H9 (cell line): ENCODE measurements around the gene YKT6. TPM values are rescaled to one million over a fixed set of nuclear protein-coding genes. Genes with fewer than 3 reads are reported as not detected.

Experiments used
- DNase-seq: peaks from one replicate; pipeline ENCODE4 v3.0.0-alpha.2; 2017
- H2AFZ ChIP-seq: one replicate; pipeline ENCODE4 v1.6.1; 2013; ENCODE audit warnings: mild to moderate bottlenecking, low read length, control low read depth, moderate library complexity
- H2AK5ac ChIP-seq: 2 replicates; pipeline ENCODE4 v1.6.1; 2013; ENCODE audit warnings: low read length, control low read depth, mixed read lengths; ENCODE audit not compliant: insufficient read length
- H2BK120ac ChIP-seq: one replicate; pipeline ENCODE4 v1.6.1; 2013; ENCODE audit warnings: low read depth, mild to moderate bottlenecking, low read length, control low read depth, inconsistent platforms; ENCODE audit not compliant: poor library complexity, severe bottlenecking
- H2BK12ac ChIP-seq: 2 replicates; pipeline ENCODE4 v1.6.1; 2013; ENCODE audit warnings: low read length, control low read depth, mixed read lengths, low read depth; ENCODE audit not compliant: insufficient read length
- H2BK15ac ChIP-seq: 2 replicates; pipeline ENCODE4 v1.6.1; 2013; ENCODE audit warnings: low read depth, low read length, control low read depth
- H2BK20ac ChIP-seq: one replicate; pipeline ENCODE4 v1.6.1; 2013; ENCODE audit warnings: low read depth, mild to moderate bottlenecking, low read length, control low read depth, inconsistent platforms; ENCODE audit not compliant: poor library complexity, severe bottlenecking
- H2BK5ac ChIP-seq: 2 replicates; pipeline ENCODE4 v1.6.1; 2013; ENCODE audit warnings: low read length, control low read depth, mixed read lengths; ENCODE audit not compliant: insufficient read length
- H3K14ac ChIP-seq: 2 replicates; pipeline ENCODE4 v1.6.1; 2013; ENCODE audit warnings: low read length, control low read depth; ENCODE audit not compliant: insufficient read depth
- H3K18ac ChIP-seq: 2 replicates; pipeline ENCODE4 v1.6.1; 2013; ENCODE audit warnings: low read depth, mild to moderate bottlenecking, mixed read lengths, low read length, control low read depth; ENCODE audit not compliant: insufficient read length
- H3K23ac ChIP-seq: 2 replicates; pipeline ENCODE4 v1.6.1; 2013; ENCODE audit warnings: low read length, control low read depth, mixed read lengths, low read depth; ENCODE audit not compliant: insufficient read length
- H3K23me2 ChIP-seq: 2 replicates; pipeline ENCODE4 v1.6.1; 2013; ENCODE audit warnings: low read depth, mild to moderate bottlenecking, mixed read lengths, low read length, control low read depth; ENCODE audit not compliant: insufficient read length, poor library complexity, severe bottlenecking
- H3K27ac ChIP-seq: 2 replicates; pipeline ENCODE4 v1.5.1; 2013; ENCODE audit warnings: low read length, control low read depth, mixed read lengths, low read depth; ENCODE audit not compliant: insufficient read length
- H3K27me3 ChIP-seq: 2 replicates; pipeline ENCODE4 v1.6.1; 2013; ENCODE audit warnings: low read length, control low read depth, inconsistent platforms; ENCODE audit not compliant: insufficient read depth
- H3K4ac ChIP-seq: 2 replicates; pipeline ENCODE4 v1.6.1; 2013; ENCODE audit warnings: low read depth, mild to moderate bottlenecking, control low read depth, inconsistent platforms, low read length, moderate library complexity
- H3K4me1 ChIP-seq: 2 replicates; pipeline ENCODE4 v1.6.1; 2013; ENCODE audit warnings: low read length, control low read depth, inconsistent platforms; ENCODE audit not compliant: insufficient read depth
- H3K4me2 ChIP-seq: 2 replicates; pipeline ENCODE4 v1.6.1; 2013; ENCODE audit warnings: low read length, control low read depth, mixed read lengths; ENCODE audit not compliant: insufficient read length, insufficient read depth
- H3K56ac ChIP-seq: 2 replicates; pipeline ENCODE4 v1.6.1; 2013; ENCODE audit warnings: low read depth, mild to moderate bottlenecking, mixed read lengths, low read length, control low read depth; ENCODE audit not compliant: insufficient read length
- H3K79me1 ChIP-seq: 2 replicates; pipeline ENCODE4 v1.6.1; 2013; ENCODE audit warnings: low read depth, mild to moderate bottlenecking, moderate library complexity, low read length, control low read depth, inconsistent platforms; ENCODE audit not compliant: insufficient read depth, poor library complexity, severe bottlenecking
- H3K79me2 ChIP-seq: 2 replicates; pipeline ENCODE4 v1.6.1; 2013; ENCODE audit warnings: low read length, control low read depth, inconsistent platforms; ENCODE audit not compliant: insufficient read depth
- H3K9ac ChIP-seq: 2 replicates; pipeline ENCODE4 v1.6.1; 2013; ENCODE audit warnings: low read length, control low read depth, mixed read lengths; ENCODE audit not compliant: insufficient read length; ENCODE audit errors: extremely low read depth
- H3K9me3 ChIP-seq: one replicate; pipeline ENCODE4 v1.6.1; 2013; ENCODE audit warnings: low read depth, low read length, inconsistent platforms; ENCODE audit not compliant: control insufficient read depth
- H3T11ph ChIP-seq: one replicate; pipeline ENCODE4 v1.6.1; 2013; ENCODE audit warnings: mild to moderate bottlenecking, low read length, control low read depth, inconsistent platforms
- H4K20me1 ChIP-seq: one replicate; pipeline ENCODE4 v1.6.1; 2013; ENCODE audit not compliant: control insufficient read depth, insufficient read length, insufficient read depth
- H4K5ac ChIP-seq: 2 replicates; pipeline ENCODE4 v1.6.1; 2013; ENCODE audit warnings: low read depth, mild to moderate bottlenecking, mixed read lengths, low read length, control low read depth; ENCODE audit not compliant: insufficient read length
- H4K8ac ChIP-seq: replicated peaks from 2 replicates; pipeline ENCODE4 v1.6.1; 2013; ENCODE audit warnings: low read length, control low read depth, mixed read lengths, low read depth; ENCODE audit not compliant: insufficient read length
- H4K91ac ChIP-seq: 2 replicates; pipeline ENCODE4 v1.6.1; 2013; ENCODE audit warnings: low read depth, mild to moderate bottlenecking, moderate library complexity, mixed read lengths, low read length, control low read depth; ENCODE audit not compliant: insufficient read length
- H3K27ac Mint-ChIP-seq, 3 experiments: 2 replicates in 2 of 3; 3 replicates in 1 of 3; pipeline ENCODE4 v1.8.0; 2020 to 2021; ENCODE audit warnings: mixed read lengths in 3 of 3, mild to moderate bottlenecking in 1 of 3, moderate library complexity in 1 of 3
- H3K27me3 Mint-ChIP-seq: 2 replicates; pipeline ENCODE4 v1.8.0; 2021; ENCODE audit warnings: low read depth, mild to moderate bottlenecking, moderate library complexity, mixed read lengths
- H3K36me3 Mint-ChIP-seq, 3 experiments: 2 replicates in 2 of 3; 3 replicates in 1 of 3; pipeline ENCODE4 v1.8.0; 2020 to 2021; ENCODE audit warnings: low read depth in 3 of 3, mixed read lengths in 3 of 3; ENCODE audit not compliant: insufficient read depth in 1 of 3
- H3K4me1 Mint-ChIP-seq, 2 experiments: 2 replicates each; pipeline ENCODE4 v1.8.0; 2020; ENCODE audit warnings: mixed read lengths in 2 of 2
- H3K4me3 Mint-ChIP-seq, 2 experiments: 2 replicates in 1 of 2; 3 replicates in 1 of 2; pipeline ENCODE4 v1.8.0; 2020 to 2021; ENCODE audit warnings: mild to moderate bottlenecking in 2 of 2, mixed read lengths in 2 of 2, moderate library complexity in 1 of 2
- H3K9me3 Mint-ChIP-seq, 2 experiments: 2 replicates in 1 of 2; 3 replicates in 1 of 2; pipeline ENCODE4 v1.8.0; 2020; ENCODE audit warnings: mild to moderate bottlenecking in 2 of 2, mixed read lengths in 2 of 2, moderate library complexity in 1 of 2
- WGBS: extraction: QIAGEN DNeasy Blood & Tissue Kit; methylation state at CpG from one replicate; pipeline ENCODE4 v1.1.7; 2013; ENCODE audit warnings: missing lambda C conversion rate, low lambda C conversion rate, mixed read lengths; ENCODE audit not compliant: insufficient read length; ENCODE audit errors: extremely low coverage; 5-methylcytosine and 5-hydroxymethylcytosine counted together
- total RNA-seq: library from RNA; stranded (reverse); gene quantifications from 2 replicates; pipeline ENCODE4 v1.2.1, GENCODE V29; 2021
- TF ChIP-seq, protein P1 (sequence below): fragments of 200-600 bp; sonication (generic); conservative IDR thresholded peaks from 3 replicates; pipeline ENCODE4 v1.8.0; 2021; ENCODE audit warnings: antibody characterized with exemption, mild to moderate bottlenecking

YKT6 gene
- total RNA-seq, 1 experiment from 2014 or later = 104 TPM

DNA sequence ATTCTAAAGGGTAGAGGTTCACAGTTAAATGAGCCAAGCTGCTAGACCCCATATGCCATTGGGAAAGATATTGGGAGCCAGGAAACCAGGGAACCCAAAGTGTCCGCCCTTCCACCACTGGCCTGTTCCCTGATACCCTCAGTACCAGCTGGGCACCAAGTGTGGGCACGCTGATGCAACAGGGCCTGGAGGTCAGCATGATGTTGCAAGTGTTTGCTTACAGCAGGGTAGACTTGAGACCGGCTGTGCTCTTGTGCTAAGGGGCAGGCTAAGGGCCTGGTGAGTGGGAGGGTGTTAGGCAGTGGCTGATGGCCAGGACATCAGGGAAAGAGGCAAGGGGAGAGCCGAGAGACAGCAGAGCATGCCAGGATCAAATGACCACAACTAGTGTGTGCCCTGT lies 38.6 kb upstream of the YKT6 start:
- WGBS = no CpG with 5 or more reads among the region's 4 CpGs

More for the DNA sequence above, 38.6 kb upstream of the YKT6 start:
- H3K9me3 ChIP-seq = no peaks in the 10 kb centered on the region
- Mint-ChIP-seq H3K4me3 (no peak overlapping the region), H3K27ac (no peak overlapping the region), H3K9me3 (no peaks in the 10 kb centered on the region), H3K27me3 (peaks cover 11% of the 10 kb centered on the region), H3K36me3 (no peaks in the 10 kb centered on the region), H3K4me1 (peaks cover 15 to 18% of the 10 kb centered on the region in 2 experiments)
- H2AFZ ChIP-seq = no peak overlapping the region
- H2AK5ac ChIP-seq = no peak overlapping the region
- H3K4me2 ChIP-seq = no peak overlapping the region
- H2BK20ac ChIP-seq = no peak overlapping the region
- H3K23me2 ChIP-seq = no peaks in the 10 kb centered on the region
- H2BK12ac ChIP-seq = no peak overlapping the region
- no peaks in the 10 kb centered on the region for H4K20me1 ChIP-seq
- no peak overlapping the region for H3K14ac ChIP-seq
- H3K23ac ChIP-seq = no peak overlapping the region
- no peak overlapping the region for H4K91ac ChIP-seq
- no peak overlapping the region for H3K18ac ChIP-seq
- H3K27me3 ChIP-seq = no peaks in the 10 kb centered on the region; the same call in 1 of the 2 replicates
- no peaks in the 10 kb centered on the region for H3K79me2 ChIP-seq
- H3K79me1 ChIP-seq = no peaks in the 10 kb centered on the region
- no peak overlapping the region for H3T11ph ChIP-seq
- no peak overlapping the region for H3K27ac ChIP-seq
- DNase-seq = no peak
- H2BK15ac ChIP-seq = no peak overlapping the region
- no peak overlapping the region for H3K56ac ChIP-seq
- no peaks in the 10 kb centered on the region; the same call in 1 of the 2 replicates for H3K4me1 ChIP-seq
- H3K9ac ChIP-seq = no peak overlapping the region
- H4K5ac ChIP-seq = no peak overlapping the region
- H2BK120ac ChIP-seq = no peak overlapping the region
- H3K4ac ChIP-seq = no peak overlapping the region
- no peak overlapping the region for H2BK5ac ChIP-seq
- TF ChIP-seq, protein P1, sequence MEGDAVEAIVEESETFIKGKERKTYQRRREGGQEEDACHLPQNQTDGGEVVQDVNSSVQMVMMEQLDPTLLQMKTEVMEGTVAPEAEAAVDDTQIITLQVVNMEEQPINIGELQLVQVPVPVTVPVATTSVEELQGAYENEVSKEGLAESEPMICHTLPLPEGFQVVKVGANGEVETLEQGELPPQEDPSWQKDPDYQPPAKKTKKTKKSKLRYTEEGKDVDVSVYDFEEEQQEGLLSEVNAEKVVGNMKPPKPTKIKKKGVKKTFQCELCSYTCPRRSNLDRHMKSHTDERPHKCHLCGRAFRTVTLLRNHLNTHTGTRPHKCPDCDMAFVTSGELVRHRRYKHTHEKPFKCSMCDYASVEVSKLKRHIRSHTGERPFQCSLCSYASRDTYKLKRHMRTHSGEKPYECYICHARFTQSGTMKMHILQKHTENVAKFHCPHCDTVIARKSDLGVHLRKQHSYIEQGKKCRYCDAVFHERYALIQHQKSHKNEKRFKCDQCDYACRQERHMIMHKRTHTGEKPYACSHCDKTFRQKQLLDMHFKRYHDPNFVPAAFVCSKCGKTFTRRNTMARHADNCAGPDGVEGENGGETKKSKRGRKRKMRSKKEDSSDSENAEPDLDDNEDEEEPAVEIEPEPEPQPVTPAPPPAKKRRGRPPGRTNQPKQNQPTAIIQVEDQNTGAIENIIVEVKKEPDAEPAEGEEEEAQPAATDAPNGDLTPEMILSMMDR = no peak
- no peak overlapping the region for H4K8ac ChIP-seq
